B cell (primary cell): ENCODE measurements around the gene HS3ST3A1. TPM values are rescaled to one million over a fixed set of nuclear protein-coding genes. Genes with fewer than 3 reads are reported as not detected.

Experiments used
- ATAC-seq: fragments of 200-7000 bp; cut with Tn5 transposase; one replicate; pipeline ENCODE4 v1.10.0; 2021; ENCODE audit warnings: low read depth, mild to moderate bottlenecking, moderate number of reproducible peaks, moderate library complexity
- CTCF ChIA-PET: fragments of 350-600 bp; sonication (Branson Sonifier 250); formaldehyde crosslinking; loops from one replicate; lab custom pipeline; 2021; ENCODE audit warnings: antibody characterized with exemption, inconsistent platforms; lab: Charles Lee
- POLR2A ChIA-PET: fragments of 350-600 bp; sonication (Branson Sonifier 250); formaldehyde crosslinking; loops from one replicate; lab custom pipeline; 2021; ENCODE audit warnings: antibody characterized with exemption; lab: Charles Lee
- DNase-seq: peaks from one replicate; pipeline ENCODE4 v3.0.0; 2013
- H2AFZ ChIP-seq: 2 replicates; pipeline ENCODE4 v1.6.1; 2012; ENCODE audit warnings: mild to moderate bottlenecking, low read depth, low read length; ENCODE audit not compliant: insufficient read depth, poor library complexity, severe bottlenecking
- H3K27ac ChIP-seq, 2 donors: 1 replicate in 1 of 2; 2 replicates in 1 of 2; pipeline ENCODE4 v1.5.1; 2012 to 2013; ENCODE audit warnings: low read length in 2 of 2, mild to moderate bottlenecking in 2 of 2, moderate library complexity in 1 of 2
- H3K27me3 ChIP-seq, 4 experiments: fragments of 200-600 bp in 1 of 4; sonication (generic) in 1 of 4; replicated peaks in 1 of 4; 1 replicate in 2 of 4; 2 replicates in 2 of 4; pipeline versions ENCODE4 v1.6.1 to v1.7.0; 2013 to 2016; ENCODE audit warnings: low read length in 3 of 4, mild to moderate bottlenecking in 2 of 4, mixed read lengths in 1 of 4, moderate library complexity in 1 of 4; ENCODE audit not compliant: insufficient read depth in 4 of 4, control insufficient read depth in 3 of 4; ENCODE audit errors: control extremely low read depth in 1 of 4
- H3K36me3 ChIP-seq, 2 experiments: replicated peaks in 1 of 2; 1 replicate in 1 of 2; 2 replicates in 1 of 2; pipeline versions ENCODE4 v1.6.1 to v1.7.1; 2013; ENCODE audit warnings: low read length in 1 of 2; ENCODE audit not compliant: insufficient read depth in 2 of 2, control insufficient read depth in 1 of 2; ENCODE audit errors: control extremely low read depth in 1 of 2, extremely low read depth in 1 of 2
- H3K4me1 ChIP-seq, 2 donors: fragments of 200-600 bp in 1 of 2; sonication (generic) in 1 of 2; 1 replicate in 1 of 2; 2 replicates in 1 of 2; pipeline versions ENCODE4 v1.5.1 to v1.6.1; 2013 to 2017; ENCODE audit warnings: low read length in 2 of 2; ENCODE audit not compliant: control insufficient read depth in 2 of 2, insufficient read depth in 2 of 2
- H3K4me2 ChIP-seq: replicated peaks from 2 replicates; pipeline ENCODE3; 2012; ENCODE audit warnings: mild to moderate bottlenecking, low read depth, low read length; ENCODE audit not compliant: poor library complexity, severe bottlenecking
- H3K4me3 ChIP-seq, 5 experiments: fragments of 200-600 bp in 1 of 5; sonication (generic) in 1 of 5; 1 replicate in 3 of 5; 2 replicates in 2 of 5; pipeline versions ENCODE4 v1.5.1 to v1.7.0; 2011 to 2016; ENCODE audit warnings: low read length in 4 of 5, mild to moderate bottlenecking in 4 of 5, low read depth in 2 of 5, control low read depth in 1 of 5, moderate library complexity in 1 of 5; ENCODE audit not compliant: insufficient read depth in 1 of 5; ENCODE audit errors: control extremely low read depth in 1 of 5, extremely low read depth in 1 of 5
- H3K79me2 ChIP-seq: fragments of 200-600 bp; sonication (generic); one replicate; pipeline ENCODE4 v1.6.0; 2016; ENCODE audit warnings: low read length; ENCODE audit not compliant: control insufficient read depth, insufficient read depth
- H3K9ac ChIP-seq: fragments of 200-600 bp; sonication (generic); 2 replicates; pipeline ENCODE4 v1.6.1; 2017; ENCODE audit warnings: mild to moderate bottlenecking, low read length, moderate library complexity
- H3K9me3 ChIP-seq, 3 donors: one replicate each; pipeline versions ENCODE4 v1.6.1 to v1.7.1; 2013; ENCODE audit warnings: low read length in 2 of 3; ENCODE audit not compliant: control insufficient read depth in 2 of 3, insufficient read depth in 1 of 3; ENCODE audit errors: control extremely low read depth in 1 of 3
- H4K20me1 ChIP-seq: 2 replicates; pipeline ENCODE4 v1.6.0; 2012; ENCODE audit warnings: mild to moderate bottlenecking, low read length; ENCODE audit not compliant: insufficient read depth, control insufficient read depth, poor library complexity, severe bottlenecking
- H3K27ac Mint-ChIP-seq: one replicate; pipeline ENCODE4 v1.8.0; 2021; ENCODE audit warnings: mixed read lengths
- H3K27me3 Mint-ChIP-seq: one replicate; pipeline ENCODE4 v1.8.0; 2021; ENCODE audit warnings: mixed read lengths
- H3K4me1 Mint-ChIP-seq: one replicate; pipeline ENCODE4 v1.8.0; 2021; ENCODE audit warnings: mixed read lengths
- H3K4me3 Mint-ChIP-seq: one replicate; pipeline ENCODE4 v1.8.0; 2021; ENCODE audit warnings: mixed read lengths
- H3K9me3 Mint-ChIP-seq: one replicate; pipeline ENCODE4 v1.8.0; 2022; ENCODE audit warnings: mixed read lengths; ENCODE audit not compliant: insufficient read depth
- EZH2 ChIP-seq: IDR thresholded peaks from 2 replicates; pipeline ENCODE4 v1.6.1; 2012; ENCODE audit warnings: borderline replicate concordance, low read depth, mild to moderate bottlenecking, moderate library complexity, low read length; ENCODE audit not compliant: insufficient read depth, poor library complexity, severe bottlenecking
- WGBS: methylation state at CpG from one replicate; pipeline ENCODE4 v1.1.5; 2013; ENCODE audit warnings: missing lambda C conversion rate; ENCODE audit not compliant: insufficient coverage; 5-methylcytosine and 5-hydroxymethylcytosine counted together
- intact Hi-C: fragments of 100-400 bp; cut with micrococcal nuclease; formaldehyde crosslinking; loops from one replicate; pipeline ENCODE4 v1.10.0; 2022
- polyA plus RNA-seq: library from polyadenylated mRNA; depleted of rRNA; stranded (reverse); fragments of >200 nt; gene quantifications from 2 replicates; pipeline ENCODE4 v1.2.3, GENCODE V29; 2012
- total RNA-seq, 2 donors: library from RNA; stranded (reverse); fragments of 120-200 nt in 1 of 2; gene quantifications; 1 replicate in 1 of 2; 2 replicates in 1 of 2; pipeline versions ENCODE4 v1.2.3 to v1.2.4, GENCODE V29; 2013 to 2022
- TF ChIP-seq, protein P1 (sequence below): fragments of 200-600 bp; IDR thresholded peaks from one replicate; pipeline ENCODE4 v1.8.0; 2022; ENCODE audit warnings: antibody characterized with exemption, mild to moderate bottlenecking

Gene HS3ST3A1
- total and polyA plus RNA-seq, 2 donors (not counting 1 experiment from before 2014, with no cell fraction given): 0.17 to 0.75 TPM

DNA sequence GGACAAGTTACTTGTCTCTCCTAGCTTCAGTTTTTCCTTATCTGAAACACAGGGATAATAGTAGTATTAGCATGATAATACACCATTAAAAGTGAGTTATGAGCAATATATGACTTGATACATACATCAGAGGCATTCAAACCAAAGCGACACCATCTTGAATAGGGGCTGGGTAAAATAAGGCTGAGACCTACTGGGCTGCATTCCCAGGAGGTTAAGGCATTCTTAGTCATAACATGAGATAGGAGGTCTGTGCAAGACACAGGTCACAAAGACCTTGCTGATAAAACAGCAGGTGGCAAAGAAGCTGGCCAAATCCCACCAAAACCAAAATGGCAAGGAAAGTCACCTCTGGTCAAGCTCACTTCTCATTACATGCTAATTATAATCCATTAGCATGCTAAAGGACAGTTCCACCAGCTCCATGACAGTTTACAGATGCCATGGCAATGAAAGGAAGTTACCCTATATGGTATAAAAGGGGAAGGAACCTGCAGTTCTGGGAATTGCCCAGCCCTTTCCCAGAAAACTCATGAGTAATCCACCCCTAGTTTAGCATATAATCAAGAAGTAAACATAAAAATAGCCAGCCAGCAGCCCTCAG is 37.2 kb upstream of the HS3ST3A1 start:
- Histone ChIP-seq H3K36me3 (no peaks in the 10 kb centered on the region), H3K4me2 (no peak overlapping the region), H4K20me1 (no peaks in the 10 kb centered on the region), H3K27ac (no peak overlapping the region), H3K4me1 (no peaks in the 10 kb centered on the region), H3K4me3 (no peak overlapping the region), H3K27me3 (no peaks in the 10 kb centered on the region), H3K79me2 (no peaks in the 10 kb centered on the region), H3K9me3 (no peaks in the 10 kb centered on the region), H3K9ac (no peak overlapping the region), H2AFZ (no peak overlapping the region)
- ChIA-PET POLR2A (no interaction called here), CTCF (no interaction called here)
- Mint-ChIP-seq H3K9me3 (no peaks in the 10 kb centered on the region), H3K4me3 (no peak overlapping the region), H3K27me3 (peaks cover 12% of the 10 kb centered on the region), H3K27ac (no peak overlapping the region), H3K4me1 (no peaks in the 10 kb centered on the region)
- no peak for DNase-seq
- no peak for ATAC-seq
- no CpG with 5 or more reads among the region's 1 CpG for WGBS
- TF ChIP-seq, protein P1, sequence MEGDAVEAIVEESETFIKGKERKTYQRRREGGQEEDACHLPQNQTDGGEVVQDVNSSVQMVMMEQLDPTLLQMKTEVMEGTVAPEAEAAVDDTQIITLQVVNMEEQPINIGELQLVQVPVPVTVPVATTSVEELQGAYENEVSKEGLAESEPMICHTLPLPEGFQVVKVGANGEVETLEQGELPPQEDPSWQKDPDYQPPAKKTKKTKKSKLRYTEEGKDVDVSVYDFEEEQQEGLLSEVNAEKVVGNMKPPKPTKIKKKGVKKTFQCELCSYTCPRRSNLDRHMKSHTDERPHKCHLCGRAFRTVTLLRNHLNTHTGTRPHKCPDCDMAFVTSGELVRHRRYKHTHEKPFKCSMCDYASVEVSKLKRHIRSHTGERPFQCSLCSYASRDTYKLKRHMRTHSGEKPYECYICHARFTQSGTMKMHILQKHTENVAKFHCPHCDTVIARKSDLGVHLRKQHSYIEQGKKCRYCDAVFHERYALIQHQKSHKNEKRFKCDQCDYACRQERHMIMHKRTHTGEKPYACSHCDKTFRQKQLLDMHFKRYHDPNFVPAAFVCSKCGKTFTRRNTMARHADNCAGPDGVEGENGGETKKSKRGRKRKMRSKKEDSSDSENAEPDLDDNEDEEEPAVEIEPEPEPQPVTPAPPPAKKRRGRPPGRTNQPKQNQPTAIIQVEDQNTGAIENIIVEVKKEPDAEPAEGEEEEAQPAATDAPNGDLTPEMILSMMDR: no peak
- TF ChIP-seq EZH2: no peak
- intact Hi-C loops: no loop called here

DNA sequence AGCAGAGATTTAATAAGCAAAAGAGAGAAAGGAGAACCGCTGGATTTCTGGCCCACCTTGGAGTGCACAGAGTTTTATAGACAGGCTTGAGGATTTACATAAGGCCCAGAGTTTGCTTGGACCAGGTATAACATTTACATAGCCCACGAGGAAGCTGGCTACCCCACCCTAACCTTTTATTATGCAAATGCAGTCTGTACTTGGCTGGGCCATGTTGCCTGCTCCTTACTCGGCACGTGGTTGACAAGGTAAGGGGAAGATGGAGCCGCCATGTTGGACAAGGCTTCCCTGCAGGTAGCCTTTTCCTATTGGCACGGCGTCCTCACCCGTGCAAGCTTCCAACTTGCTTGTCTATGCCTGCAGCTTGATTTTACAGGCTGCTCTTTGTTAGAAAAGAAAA is 35.2 kb upstream of the HS3ST3A1 start:
- Mint-ChIP-seq H3K4me1 (no peaks in the 10 kb centered on the region), H3K27ac (no peak overlapping the region), H3K4me3 (no peak overlapping the region), H3K27me3 (peaks cover 6% of the 10 kb centered on the region), H3K9me3 (no peaks in the 10 kb centered on the region)
- Histone ChIP-seq H3K4me2 (no peak overlapping the region), H2AFZ (no peak overlapping the region), H3K79me2 (no peaks in the 10 kb centered on the region), H3K36me3 (no peaks in the 10 kb centered on the region), H3K9me3 (no peaks in the 10 kb centered on the region), H3K9ac (no peak overlapping the region), H3K4me3 (no peak overlapping the region), H3K27ac (no peak overlapping the region), H3K4me1 (no peaks in the 10 kb centered on the region), H4K20me1 (no peaks in the 10 kb centered on the region), H3K27me3 (no peaks in the 10 kb centered on the region)
- CTCF ChIA-PET: no interaction called here
- ATAC-seq: no peak
- POLR2A ChIA-PET: no interaction called here
- intact Hi-C loops: no loop called here
- WGBS: 96% methylated on average over 6 of the region's 8 CpGs
- no peak for TF ChIP-seq EZH2
- TF ChIP-seq, protein P1: no peak
- no peak for DNase-seq
